Erythroblast (primary cell): Measurements from ENCODE around the gene MAPK1.
"Not testable (repeated sequence)": the region's sequence is repeated elsewhere in the genome, so short reads cannot be mapped to it uniquely, and the experiment has no call there.

Experiments used
- DNase-seq, 2 experiments: peaks; one replicate each; lab custom pipeline; 2025; lab: John Stamatoyannopoulos, UW
- GATA1 ChIP-seq: IDR thresholded peaks from 2 replicates; pipeline ENCODE4 v1.6.1; 2011; ENCODE audit warnings: low read depth, mild to moderate bottlenecking, control low read depth, low read length, moderate library complexity
- POLR2A ChIP-seq: IDR thresholded peaks from 2 replicates; pipeline ENCODE4 v1.6.1; 2011; ENCODE audit warnings: mild to moderate bottlenecking, low read length

Gene MAPK1

DNA sequence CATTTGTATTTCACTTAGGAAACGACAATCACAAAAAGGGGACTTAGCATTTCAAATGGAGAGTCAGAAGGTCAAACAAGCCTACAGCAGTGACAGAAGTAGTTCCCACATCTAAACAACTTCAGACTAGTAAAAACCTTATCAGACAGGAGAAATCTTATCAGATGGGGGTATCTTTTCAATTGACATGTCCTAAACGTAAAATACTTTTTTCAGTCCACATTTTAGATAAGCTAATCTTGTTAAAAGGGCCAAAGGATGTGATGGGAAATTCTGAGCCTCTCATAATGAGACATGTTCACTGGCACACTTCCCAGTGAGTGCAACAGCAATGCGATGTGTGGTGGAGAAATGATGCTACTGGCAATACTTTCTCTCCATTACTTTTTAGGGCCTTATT lies 2.4 kb downstream of the MAPK1 start:
- TF ChIP-seq POLR2A (no peak), GATA1 (no peak)
- peak; percentile 56 to 78 for DNase-seq

DNA sequence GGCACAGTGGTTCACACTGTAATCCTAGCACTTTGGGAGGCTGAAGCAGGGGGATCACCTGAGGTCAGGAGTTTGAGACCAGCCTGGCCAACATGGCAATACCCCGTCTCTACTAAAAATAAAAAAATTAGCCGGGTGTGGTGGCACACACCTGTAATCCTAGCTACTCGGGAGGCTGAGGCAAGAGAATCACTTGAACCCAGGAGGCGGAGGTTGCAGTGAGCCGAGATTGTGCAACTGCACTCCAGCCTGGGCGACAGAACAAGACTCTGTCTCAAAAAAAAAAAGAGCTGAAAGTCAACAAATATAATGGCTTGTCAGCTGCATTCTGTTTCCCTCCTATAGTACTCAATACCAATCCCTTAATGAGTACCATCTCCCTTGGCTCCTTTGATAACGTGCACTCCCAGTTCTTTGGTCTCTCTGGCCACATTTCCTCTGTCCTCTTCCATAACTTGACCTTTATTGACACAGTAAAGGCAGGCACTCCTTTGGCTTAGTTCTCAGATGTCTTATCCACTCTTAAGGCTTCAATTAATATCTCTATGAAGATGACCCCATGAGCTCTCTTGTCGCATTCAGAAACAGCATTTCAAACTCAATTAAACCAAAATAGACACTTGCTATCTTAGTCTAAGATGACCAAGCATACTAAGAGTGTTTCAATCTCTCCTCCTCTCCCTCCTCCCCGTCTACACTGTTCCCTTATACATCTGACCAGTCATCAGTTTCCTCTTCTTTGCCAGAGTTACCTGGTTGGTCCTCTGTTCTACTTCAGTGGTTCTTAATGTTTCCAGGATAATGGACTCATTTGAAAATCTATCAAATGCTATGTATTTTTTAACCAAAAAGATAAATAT lies 4.8 kb downstream of the MAPK1 start:
- peak in 1 of 2 experiments; percentile 34 for DNase-seq
- TF ChIP-seq POLR2A = no peak

DNA sequence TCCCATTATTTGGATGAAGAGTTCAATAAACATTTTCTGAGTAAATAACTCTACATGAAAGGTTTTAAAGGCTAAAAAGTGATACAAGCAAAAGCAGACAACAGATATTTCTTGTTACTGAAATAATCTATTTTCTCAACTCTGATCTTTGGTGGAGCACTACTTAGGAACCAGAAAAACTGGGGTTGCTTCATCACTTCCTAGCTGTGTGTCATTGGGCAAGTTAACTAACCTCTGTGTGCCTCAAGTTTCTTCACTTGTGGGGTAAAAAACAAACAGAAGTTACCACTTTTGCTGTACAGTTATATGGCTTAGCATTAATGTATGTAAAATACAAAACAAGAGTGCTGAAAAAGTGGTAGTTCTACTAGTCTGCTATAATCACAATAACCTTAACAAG lies 5.6 kb downstream of the MAPK1 start:
- peak; percentile 29 to 55 for DNase-seq
- TF ChIP-seq POLR2A (no peak), GATA1 (no peak)

DNA sequence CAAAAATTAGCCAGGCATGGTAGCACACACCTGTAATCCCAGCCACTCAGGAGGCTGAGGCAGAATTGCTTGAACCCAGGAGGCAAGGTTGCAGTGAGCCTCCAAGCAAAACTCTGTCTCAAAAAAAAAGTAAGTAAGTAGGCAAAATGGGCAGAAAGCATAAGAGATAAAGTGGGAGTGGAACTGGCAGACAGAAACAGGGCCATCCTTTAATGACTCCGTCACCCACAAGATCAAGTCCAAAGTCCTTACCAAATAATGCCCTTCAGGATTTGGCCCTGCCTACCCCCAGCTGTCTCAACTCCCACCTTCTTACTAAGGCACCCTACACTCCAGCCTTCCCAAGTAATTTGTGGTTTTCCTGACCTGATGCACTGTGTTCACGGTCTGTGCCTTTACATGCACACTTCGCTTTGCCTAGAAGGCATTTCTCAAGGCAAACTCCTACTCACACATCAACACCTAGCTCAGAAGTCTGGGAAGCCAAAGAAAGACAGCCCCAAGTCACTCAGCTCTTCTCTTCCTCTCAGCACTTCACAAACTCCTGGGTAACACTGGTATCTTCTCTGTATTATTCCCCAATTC lies 6.1 kb downstream of the MAPK1 start:
- DNase-seq = peak in 1 of 2 experiments; percentile 58
- TF ChIP-seq POLR2A (no peak), GATA1 (no peak)

DNA sequence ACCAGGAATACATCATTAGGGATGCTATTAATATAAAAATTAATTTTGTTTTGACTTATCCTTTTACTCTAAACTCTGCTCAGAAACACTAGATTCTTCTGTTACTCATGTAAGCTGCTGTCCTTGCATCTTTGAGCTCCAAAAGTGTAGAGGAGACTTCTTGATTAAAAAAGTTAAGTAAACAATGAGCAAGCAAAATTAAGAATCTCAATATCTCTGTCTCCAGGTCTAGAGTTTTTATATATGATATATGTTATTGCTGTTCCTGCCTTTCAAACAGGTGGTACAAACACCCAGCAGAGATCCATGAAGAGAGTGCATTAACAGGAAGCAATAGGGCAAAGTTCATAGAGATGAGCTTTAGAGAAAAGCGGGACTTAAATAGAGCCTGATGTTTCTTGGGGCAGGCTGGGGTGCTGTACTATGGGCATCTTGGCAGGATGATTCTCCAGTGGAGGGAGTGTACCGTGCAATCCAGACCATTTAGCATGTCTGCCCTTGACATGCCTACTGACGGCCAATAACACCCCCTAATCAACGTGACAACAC lies 6.9 kb downstream of the MAPK1 start:
- peak; percentile 47 to 63 for DNase-seq
- TF ChIP-seq POLR2A = no peak
- TF ChIP-seq GATA1 = no peak

DNA sequence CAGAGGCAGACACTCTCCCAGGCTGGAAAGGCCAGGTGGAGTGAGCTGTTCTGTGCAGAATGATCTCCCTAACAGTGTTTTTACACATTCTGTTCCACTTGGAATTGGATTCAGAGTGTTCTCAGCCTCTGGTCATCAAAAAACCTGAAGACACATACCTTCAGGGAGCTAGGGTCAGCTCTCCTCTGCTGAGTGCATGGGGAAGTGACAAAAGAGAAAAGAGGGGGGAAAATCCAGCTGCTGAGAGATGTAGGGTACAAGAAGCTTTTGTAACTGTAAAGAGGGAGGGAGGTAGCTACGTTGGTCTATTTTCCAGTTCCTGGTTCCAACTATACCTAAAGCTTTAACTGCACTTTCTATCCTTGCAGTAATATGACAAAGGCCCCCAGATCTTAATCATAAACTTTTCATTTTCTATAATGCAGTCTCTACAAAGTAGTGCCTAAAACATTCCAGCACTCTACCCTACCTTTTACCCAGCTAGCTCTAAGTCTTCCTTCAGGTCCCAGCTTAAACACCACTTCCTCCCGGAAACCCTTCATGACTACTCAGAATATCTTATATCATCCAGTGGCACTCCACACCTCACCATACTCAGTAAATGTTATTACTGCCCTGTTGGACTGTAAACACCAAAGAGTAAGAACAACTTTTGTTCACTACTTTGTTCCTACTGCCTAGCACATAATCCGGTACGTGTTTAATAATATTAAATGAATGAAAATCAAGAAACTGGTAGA lies 9.2 kb downstream of the MAPK1 start:
- no peak for DNase-seq
- no peak for TF ChIP-seq POLR2A
- TF ChIP-seq GATA1 = no peak

DNA sequence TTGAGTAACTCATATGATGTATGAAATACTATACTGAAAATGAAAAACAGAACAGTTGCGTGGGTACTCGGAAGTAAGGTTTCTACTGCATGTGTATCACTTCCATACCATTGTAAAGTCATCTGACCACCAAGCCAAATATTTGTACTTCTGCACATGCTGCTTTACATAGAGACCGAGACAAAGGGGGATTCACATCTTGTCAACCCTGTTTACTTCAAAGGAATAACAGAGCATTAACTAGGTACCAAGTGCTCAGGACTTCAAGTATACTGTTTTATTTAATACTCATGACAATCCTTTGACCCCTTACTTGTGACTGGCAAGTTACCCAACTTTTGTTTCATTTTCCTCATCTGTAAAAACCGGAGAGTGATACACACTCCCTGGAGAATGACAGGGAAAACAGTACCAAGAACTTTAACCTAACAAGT lies 9.9 kb downstream of the MAPK1 start:
- TF ChIP-seq POLR2A = no peak
- TF ChIP-seq GATA1 = no peak
- DNase-seq = no peak

DNA sequence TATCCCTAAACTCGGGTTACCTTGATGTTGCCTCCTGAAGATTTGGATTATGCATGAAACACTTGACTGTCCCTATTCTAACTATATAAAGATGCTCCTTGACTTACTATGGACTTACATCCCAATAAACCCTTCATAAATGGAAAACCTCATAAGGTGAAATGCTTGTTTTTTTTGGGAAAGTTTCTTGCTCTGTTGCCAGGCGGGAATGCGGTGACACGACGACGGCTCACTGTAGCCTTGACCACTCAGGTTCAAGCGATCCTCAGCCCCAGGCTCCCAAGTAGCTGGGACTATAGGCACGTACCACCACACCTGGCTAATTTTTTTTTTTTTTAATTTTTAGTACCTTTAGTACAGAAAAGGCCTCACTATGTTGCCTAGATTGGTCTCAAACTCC lies 10.6 kb downstream of the MAPK1 start:
- DNase-seq = no peak
- TF ChIP-seq POLR2A (no peak), GATA1 (no peak)

DNA sequence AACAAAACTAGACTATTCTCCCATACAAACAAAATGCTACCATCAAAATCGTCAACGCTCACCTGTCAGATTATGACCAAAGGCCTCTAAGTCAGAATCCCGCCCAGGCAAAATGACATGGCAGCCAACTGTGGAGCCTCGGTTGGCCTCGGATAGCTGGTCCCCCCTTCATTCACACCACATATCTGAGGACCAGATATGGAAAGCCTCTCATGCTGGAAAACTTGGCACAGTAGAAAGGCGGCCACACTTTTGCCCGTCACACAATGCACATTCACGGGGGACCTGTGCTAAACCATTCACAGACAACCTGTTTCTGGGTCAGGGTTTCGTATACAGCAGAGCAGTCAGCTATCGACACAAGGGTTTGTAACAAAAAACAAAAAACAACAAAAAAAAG lies 11.2 kb downstream of the MAPK1 start:
- no peak for DNase-seq
- TF ChIP-seq GATA1 = no peak
- no peak for TF ChIP-seq POLR2A

DNA sequence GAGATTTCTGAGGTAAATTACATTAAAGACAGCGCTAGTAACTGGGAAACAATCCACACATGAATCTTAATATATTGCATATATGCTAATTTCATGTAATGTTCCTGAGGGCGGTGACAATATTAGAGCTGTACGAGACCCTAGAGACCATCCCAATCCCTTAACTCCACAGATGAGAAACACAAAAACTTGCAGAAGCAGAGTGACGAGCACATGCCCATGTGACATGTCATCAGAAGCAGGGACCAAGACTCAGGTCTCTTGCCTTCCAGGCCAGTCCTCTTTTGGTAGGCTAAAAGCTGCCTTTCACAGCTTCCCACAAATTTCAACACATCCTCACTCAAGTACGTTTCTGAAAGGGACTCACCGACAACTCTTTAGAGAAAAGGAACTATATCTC lies 11.8 kb downstream of the MAPK1 start:
- no peak for DNase-seq
- no peak for TF ChIP-seq POLR2A
- TF ChIP-seq GATA1 = no peak

DNA sequence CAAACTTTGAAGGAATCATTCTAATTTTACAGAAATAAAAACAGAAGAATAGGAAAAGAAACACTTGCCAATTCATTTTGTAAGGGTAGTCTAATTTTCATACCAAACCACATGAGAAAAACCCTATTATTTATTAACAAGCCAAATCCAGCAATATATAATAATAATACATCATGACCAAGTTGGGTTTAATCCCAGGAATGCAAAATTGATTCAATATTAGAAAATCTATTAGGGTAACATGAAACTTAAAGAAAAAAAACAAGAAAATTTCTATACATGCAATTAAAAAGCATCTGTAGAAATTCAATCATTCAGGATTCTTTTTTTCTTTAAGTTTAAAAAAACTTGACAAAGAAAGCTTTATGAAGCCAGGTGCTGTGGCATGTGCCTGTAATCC lies 16.8 kb downstream of the MAPK1 start:
- TF ChIP-seq POLR2A (no peak), GATA1 (no peak)
- no peak for DNase-seq

DNA sequence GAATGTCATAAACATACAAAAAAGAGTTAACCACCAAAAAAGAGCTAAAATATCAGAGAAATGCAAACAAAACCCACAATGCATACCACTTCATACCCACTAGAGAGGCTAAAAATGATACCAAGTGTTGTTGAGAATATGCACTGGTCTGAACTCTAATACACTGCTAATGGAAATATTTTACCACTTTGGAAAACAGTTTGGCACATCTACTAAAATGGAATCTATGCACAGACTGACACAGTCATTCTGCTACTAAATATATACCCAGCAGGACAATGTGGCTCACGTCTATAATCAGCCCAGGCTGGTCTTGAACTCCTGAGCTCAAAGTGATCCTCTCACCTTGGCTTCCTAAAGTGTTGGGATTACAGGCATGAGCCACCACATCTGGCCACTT lies 18.0 kb downstream of the MAPK1 start:
- DNase-seq = no peak
- TF ChIP-seq GATA1 (no peak), POLR2A (no peak)

DNA sequence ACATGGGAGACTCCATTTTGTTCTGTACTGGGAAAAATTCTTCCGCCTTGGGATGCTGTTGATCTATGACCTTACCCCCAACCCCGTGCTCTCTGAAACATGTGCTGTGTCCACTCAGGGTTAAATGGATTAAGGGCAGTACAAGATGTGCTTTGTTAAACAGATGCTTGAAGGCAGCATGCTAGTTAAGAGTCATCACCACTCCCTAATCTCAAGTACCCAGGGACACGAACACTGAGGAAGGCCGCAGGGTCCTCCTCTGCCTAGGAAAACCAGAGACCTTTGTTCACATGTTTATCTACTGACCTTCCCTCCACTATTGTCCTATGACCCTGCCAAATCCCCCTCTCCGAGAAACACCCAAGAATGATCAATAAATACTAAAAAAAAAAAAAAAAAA lies 19.4 kb downstream of the MAPK1 start:
- not testable (repeated sequence) for DNase-seq

DNA sequence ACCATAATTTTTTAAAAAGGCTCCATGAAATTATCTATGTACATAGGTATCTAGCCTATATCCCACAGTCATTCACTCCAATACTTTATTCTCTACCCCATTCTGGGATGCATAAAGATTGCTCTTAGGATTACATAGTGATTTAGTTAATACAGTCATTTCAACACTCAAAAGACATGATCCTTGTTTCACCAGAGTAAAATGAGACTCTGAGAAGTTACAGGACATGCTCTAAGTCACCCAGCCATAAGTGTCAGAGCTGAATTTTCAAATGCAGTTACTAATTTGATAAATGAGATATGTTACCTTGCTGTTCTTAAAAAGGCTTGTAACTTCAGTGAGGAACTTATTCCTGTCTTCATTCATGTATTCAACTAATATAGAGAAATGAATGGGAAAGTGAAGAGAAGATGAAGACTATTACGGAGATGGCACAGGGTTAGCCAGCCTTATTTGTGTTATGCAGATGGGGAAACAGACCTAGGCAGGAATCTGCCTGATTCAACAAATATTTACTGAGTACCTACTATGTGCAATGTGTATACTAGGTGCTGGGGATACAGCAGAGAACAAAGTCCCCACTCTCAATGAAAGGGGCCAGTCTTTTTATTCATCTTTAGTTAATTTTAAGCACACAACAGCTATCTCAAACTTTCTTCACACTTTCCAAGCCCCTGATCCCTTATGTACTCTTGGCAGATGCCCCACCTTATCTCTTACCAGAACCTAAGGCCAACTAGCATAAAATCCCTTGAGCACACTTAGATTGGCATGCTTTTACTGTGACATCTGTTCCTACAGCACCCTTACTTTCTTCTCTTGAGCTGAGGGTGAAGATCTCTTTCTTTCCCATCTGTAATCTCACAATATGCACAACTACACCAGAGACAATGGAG lies 21.6 kb downstream of the MAPK1 start:
- DNase-seq = peak in 1 of 2 experiments; percentile 16
- TF ChIP-seq GATA1 = no peak
- TF ChIP-seq POLR2A = no peak
